ENCODE measurements around the gene TMTC1.

The TMTC1 gene

GRCh38 chr12:29551812-29552211, 231.9 kb downstream of the TMTC1 start:
- no peaks in the 10 kb centered on the region for H3K27me3 Mint-ChIP-seq
- CTCF ChIA-PET, result interaction anchor here (0.6 kb wide), 2 partner anchors 1256 to 1257 kb away, joined by 3 read pairs; no protein-coding TSS in a partner anchor
- no peak overlapping the region for H3K4me3 Mint-ChIP-seq
- H3K36me3 Mint-ChIP-seq, result no peaks in the 10 kb centered on the region
- no peaks in the 10 kb centered on the region for H3K4me1 Mint-ChIP-seq
- H3K27ac Mint-ChIP-seq, result no peak overlapping the region
- no peak for DNase-seq
- H3K9me3 Mint-ChIP-seq, result no peaks in the 10 kb centered on the region

DNA sequence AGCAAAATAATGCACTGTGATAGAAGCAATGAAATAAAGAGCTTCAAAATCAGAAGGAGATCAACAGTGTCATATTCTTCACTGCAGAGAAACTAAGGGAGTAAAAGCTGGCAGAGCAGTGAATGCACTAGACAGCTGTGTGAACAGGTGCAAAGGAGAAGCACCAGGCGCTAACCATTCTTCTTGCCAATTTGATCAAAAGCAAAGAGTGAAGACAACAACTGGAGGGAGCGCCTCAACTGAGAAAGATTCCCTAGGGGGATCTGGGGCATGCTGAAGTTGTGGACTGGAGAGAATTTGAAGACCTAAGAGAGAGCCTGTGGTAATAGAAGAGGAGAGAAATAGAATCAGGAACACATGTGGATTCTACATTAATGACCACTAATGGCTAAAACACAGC, 235.9 kb downstream of the TMTC1 start:
- no peak for DNase-seq
- no peaks in the 10 kb centered on the region for H3K4me1 Mint-ChIP-seq
- H3K9me3 Mint-ChIP-seq, result no peaks in the 10 kb centered on the region
- no peak overlapping the region for H3K4me3 Mint-ChIP-seq
- H3K36me3 Mint-ChIP-seq, result no peaks in the 10 kb centered on the region
- H3K27me3 Mint-ChIP-seq, result no peaks in the 10 kb centered on the region
- CTCF ChIA-PET, result interaction anchor here (1.2 kb wide), 1 partner anchor 1297 kb away, joined by 3 read pairs; no protein-coding TSS in a partner anchor
- H3K27ac Mint-ChIP-seq, result no peak overlapping the region

DNA sequence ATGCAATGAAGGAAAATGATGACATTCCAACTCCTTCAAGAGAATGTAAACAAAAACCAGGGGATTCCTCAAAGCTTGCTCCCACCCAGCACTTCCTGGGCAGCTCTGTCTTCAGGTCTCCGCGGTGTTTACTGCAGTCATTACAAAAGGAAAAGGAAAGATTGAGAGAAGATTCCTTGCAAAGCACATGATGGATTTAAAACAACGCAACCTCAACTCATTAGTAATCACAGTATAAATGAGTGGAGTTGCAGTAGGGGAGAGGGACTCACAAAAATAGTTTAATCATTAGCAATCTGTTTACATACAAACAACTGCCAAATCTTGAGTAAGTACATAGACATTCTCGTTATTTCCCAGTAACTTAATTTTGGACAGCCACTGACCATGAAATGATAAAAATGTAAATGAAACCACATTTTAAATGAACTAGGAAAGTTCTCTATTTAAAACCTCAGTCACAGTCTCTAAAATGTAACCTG, 236.6 kb downstream of the TMTC1 start:
- H3K4me3 Mint-ChIP-seq, result no peak overlapping the region
- H3K36me3 Mint-ChIP-seq, result no peaks in the 10 kb centered on the region
- CTCF ChIA-PET, result interaction anchor here (1.2 kb wide), 1 partner anchor 1298 kb away, joined by 3 read pairs; no protein-coding TSS in a partner anchor
- no peaks in the 10 kb centered on the region for H3K4me1 Mint-ChIP-seq
- H3K9me3 Mint-ChIP-seq, result no peaks in the 10 kb centered on the region
- H3K27me3 Mint-ChIP-seq, result no peaks in the 10 kb centered on the region
- no peak overlapping the region for H3K27ac Mint-ChIP-seq
- no peak for DNase-seq

- DNase-seq, result no peak
- H3K27me3 Mint-ChIP-seq, result no peaks in the 10 kb centered on the region
- H3K27ac Mint-ChIP-seq, result no peak overlapping the region
- H3K4me3 Mint-ChIP-seq, result no peak overlapping the region
- CTCF ChIA-PET, result no interaction called here
- no peaks in the 10 kb centered on the region for H3K36me3 Mint-ChIP-seq
- H3K9me3 Mint-ChIP-seq, result no peaks in the 10 kb centered on the region
- H3K4me1 Mint-ChIP-seq, result no peaks in the 10 kb centered on the region
Measured at GRCh38 chr12:29546000-29546399, 237.7 kb downstream of the TMTC1 start.

GRCh38 chr12:29545102-29545467, 238.7 kb downstream of the TMTC1 start:
- no peaks in the 10 kb centered on the region for H3K9me3 Mint-ChIP-seq
- H3K27ac Mint-ChIP-seq, result no peak overlapping the region
- H3K36me3 Mint-ChIP-seq, result no peaks in the 10 kb centered on the region
- no peak overlapping the region for H3K4me3 Mint-ChIP-seq
- no peaks in the 10 kb centered on the region for H3K4me1 Mint-ChIP-seq
- CTCF ChIA-PET, result no interaction called here
- no peak for DNase-seq
- H3K27me3 Mint-ChIP-seq, result no peaks in the 10 kb centered on the region

- CTCF ChIA-PET, result no interaction called here
Measured at GRCh38 chr12:29544428-29545101, 239.2 kb downstream of the TMTC1 start.

DNA sequence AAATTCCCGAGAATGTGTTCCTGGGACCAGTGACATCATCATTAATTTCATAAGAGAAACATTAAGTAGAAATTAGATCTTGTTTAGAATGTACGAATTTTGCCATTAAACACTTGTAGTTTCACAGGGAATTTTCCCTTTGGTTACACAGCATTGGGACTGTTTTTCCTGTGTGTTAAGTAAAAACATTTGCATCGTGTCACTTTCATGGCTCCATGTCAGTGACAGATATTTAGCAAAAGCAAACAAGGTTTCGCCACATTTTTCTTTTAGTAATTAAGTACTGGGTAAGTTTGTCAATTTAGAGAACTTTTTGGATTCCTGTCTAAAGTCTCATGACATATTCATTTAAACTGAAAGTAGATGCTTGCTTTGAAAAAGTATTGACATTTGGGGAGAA, 240.7 kb downstream of the TMTC1 start:
- Mint-ChIP-seq H3K4me3 (no peak overlapping the region), H3K9me3 (no peaks in the 10 kb centered on the region)

More at GRCh38 chr12:29544428-29545101, 239.2 kb downstream of the TMTC1 start:
- no peak overlapping the region for H3K4me3 Mint-ChIP-seq
- H3K4me1 Mint-ChIP-seq, result no peaks in the 10 kb centered on the region
- no peak for DNase-seq
- no peaks in the 10 kb centered on the region for H3K27me3 Mint-ChIP-seq
- H3K36me3 Mint-ChIP-seq, result no peaks in the 10 kb centered on the region
- no peak overlapping the region for H3K27ac Mint-ChIP-seq
- H3K9me3 Mint-ChIP-seq, result no peaks in the 10 kb centered on the region

GRCh38 chr12:29537298-29537697, 246.4 kb downstream of the TMTC1 start:
- CTCF ChIA-PET, result no interaction called here
- Mint-ChIP-seq H3K9me3 (no peaks in the 10 kb centered on the region), H3K4me1 (no peaks in the 10 kb centered on the region), H3K36me3 (no peaks in the 10 kb centered on the region), H3K4me3 (no peak overlapping the region), H3K27ac (no peak overlapping the region), H3K27me3 (peaks cover 4% of the 10 kb centered on the region)
- no peak for DNase-seq

More for the DNA sequence above, 240.7 kb downstream of the TMTC1 start:
- Mint-ChIP-seq H3K4me1 (no peaks in the 10 kb centered on the region), H3K36me3 (no peaks in the 10 kb centered on the region), H3K27ac (no peak overlapping the region), H3K27me3 (no peaks in the 10 kb centered on the region)
- no peak for DNase-seq
- CTCF ChIA-PET, result interaction anchor here (1.4 kb wide), 1 partner anchor 10 kb away, joined by 3 read pairs; no protein-coding TSS in a partner anchor

DNA sequence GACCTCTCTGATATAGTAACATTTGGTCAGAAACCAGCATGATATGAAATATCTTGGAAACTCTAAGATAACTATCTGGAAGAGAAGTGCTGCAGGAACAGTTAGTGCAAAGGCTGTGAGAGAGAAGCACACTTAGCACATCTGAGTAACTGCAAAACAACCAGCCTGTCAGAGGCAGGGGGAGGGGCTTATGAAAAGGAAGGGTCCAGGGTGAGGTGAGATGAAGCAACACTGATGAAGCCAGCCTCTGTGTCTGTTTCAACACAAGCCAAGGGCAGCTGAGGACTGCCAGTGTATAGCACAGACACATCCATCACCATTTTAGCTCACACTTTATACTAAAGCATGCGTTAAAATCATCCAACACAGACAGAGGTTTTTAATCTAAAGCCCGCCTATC, 248.8 kb downstream of the TMTC1 start:
- Mint-ChIP-seq H3K27me3 (peaks cover 4% of the 10 kb centered on the region), H3K9me3 (no peaks in the 10 kb centered on the region), H3K4me1 (no peaks in the 10 kb centered on the region), H3K36me3 (no peaks in the 10 kb centered on the region), H3K27ac (no peak overlapping the region), H3K4me3 (no peak overlapping the region)
- DNase-seq, result no peak
- CTCF ChIA-PET, result no interaction called here

DNA sequence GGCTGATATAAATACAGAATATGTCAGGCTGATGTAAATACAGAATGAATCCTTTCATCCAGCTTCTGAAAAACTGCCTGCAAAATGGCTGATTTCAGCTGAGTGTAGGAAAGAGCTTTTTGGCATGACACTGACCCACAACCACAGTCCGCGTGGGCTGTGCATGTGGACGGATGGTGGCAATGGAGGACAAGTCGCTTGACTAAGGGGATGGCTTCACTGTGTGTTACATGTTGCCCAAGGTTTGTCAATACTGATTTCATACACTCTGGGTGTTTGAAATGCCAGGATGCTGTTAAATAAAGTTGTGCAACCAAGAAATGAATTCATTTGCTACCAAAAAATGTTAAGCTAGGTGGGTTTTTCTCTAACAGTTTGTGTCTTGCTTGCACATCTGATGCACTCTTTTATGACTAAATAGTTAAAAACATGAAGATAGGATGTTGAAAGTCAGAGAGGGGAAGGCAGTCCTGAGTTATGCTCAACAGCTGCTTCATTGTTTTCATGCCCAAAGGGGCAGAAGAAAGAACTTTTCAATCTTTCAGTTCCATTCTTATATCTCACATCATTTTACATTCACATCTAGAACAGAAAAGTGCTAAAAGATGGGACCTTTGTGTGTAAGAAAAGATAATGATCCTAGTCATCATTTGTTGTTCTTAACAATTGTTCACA, 249.8 kb downstream of the TMTC1 start:
- CTCF ChIA-PET, result no interaction called here
- H3K4me1 Mint-ChIP-seq, result no peaks in the 10 kb centered on the region
- H3K36me3 Mint-ChIP-seq, result no peaks in the 10 kb centered on the region
- H3K9me3 Mint-ChIP-seq, result no peaks in the 10 kb centered on the region
- DNase-seq, result no peak
- H3K27ac Mint-ChIP-seq, result no peak overlapping the region
- H3K4me3 Mint-ChIP-seq, result no peak overlapping the region
- peaks cover 4% of the 10 kb centered on the region for H3K27me3 Mint-ChIP-seq

- H3K4me3 Mint-ChIP-seq, result no peak overlapping the region
- no peaks in the 10 kb centered on the region for H3K36me3 Mint-ChIP-seq
- no peaks in the 10 kb centered on the region for H3K9me3 Mint-ChIP-seq
- H3K27me3 Mint-ChIP-seq, result peaks cover 4% of the 10 kb centered on the region
- CTCF ChIA-PET, result interaction anchor here (0.9 kb wide), 1 partner anchor 12 kb away, joined by 4 read pairs; no protein-coding TSS in a partner anchor
- H3K4me1 Mint-ChIP-seq, result no peaks in the 10 kb centered on the region
- H3K27ac Mint-ChIP-seq, result no peak overlapping the region
- DNase-seq, result no peak
Measured at GRCh38 chr12:29531471-29531870, 252.3 kb downstream of the TMTC1 start.

DNA sequence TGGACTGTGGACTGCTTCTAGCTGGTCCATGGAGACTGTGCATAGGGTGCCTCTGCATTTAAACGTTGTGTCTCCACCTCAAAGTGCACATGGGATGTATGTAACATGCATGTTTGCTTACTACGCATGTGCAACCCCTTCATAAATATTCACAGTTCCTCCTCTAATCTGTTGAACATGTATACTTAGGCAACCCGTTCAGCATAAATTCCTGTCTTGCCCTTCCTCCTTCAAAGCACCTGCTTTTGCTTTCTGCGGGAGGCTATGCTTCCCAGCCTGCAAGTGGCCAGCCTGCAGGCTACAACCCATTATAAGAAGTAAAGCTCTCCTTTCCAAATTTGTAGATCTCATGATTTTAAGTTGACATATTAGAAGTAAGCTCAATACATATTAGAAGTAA, 253.3 kb downstream of the TMTC1 start:
- peaks cover 4% of the 10 kb centered on the region for H3K27me3 Mint-ChIP-seq

GRCh38 chr12:29528161-29528560, 255.6 kb downstream of the TMTC1 start:
- H3K27ac Mint-ChIP-seq, result no peak overlapping the region
- no peaks in the 10 kb centered on the region for H3K9me3 Mint-ChIP-seq
- CTCF ChIA-PET, result interaction anchor here (0.6 kb wide), 1 partner anchor 400 kb away, joined by 3 read pairs; no protein-coding TSS in a partner anchor
- no peaks in the 10 kb centered on the region for H3K4me1 Mint-ChIP-seq
- no peak for DNase-seq
- no peak overlapping the region for H3K4me3 Mint-ChIP-seq
- H3K27me3 Mint-ChIP-seq, result no peaks in the 10 kb centered on the region
- no peaks in the 10 kb centered on the region for H3K36me3 Mint-ChIP-seq

More for the DNA sequence above, 253.3 kb downstream of the TMTC1 start:
- CTCF ChIA-PET, result no interaction called here
- no peaks in the 10 kb centered on the region for H3K36me3 Mint-ChIP-seq
- no peak overlapping the region for H3K4me3 Mint-ChIP-seq
- no peaks in the 10 kb centered on the region for H3K4me1 Mint-ChIP-seq
- no peaks in the 10 kb centered on the region for H3K9me3 Mint-ChIP-seq
- DNase-seq, result no peak
- no peak overlapping the region for H3K27ac Mint-ChIP-seq

DNA sequence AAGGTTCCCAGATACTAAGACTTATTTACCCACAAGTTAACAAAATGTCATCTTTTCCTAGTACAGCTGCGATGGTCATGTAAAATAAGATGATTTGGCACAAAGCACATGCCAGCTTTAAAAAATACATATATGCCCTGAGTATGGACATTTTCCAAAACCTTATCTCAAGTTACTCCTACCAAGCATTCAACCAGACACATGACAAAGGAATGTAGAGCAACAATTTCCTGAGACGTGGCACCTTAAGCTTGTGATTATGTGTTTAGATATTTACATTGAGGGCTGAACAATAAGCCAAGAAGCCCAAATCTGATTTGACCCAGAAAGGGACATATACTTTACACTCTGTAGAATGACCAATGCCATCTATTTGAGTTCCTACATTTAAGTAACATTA, 261.8 kb downstream of the TMTC1 start:
- Mint-ChIP-seq H3K36me3 (no peaks in the 10 kb centered on the region), H3K27ac (no peak overlapping the region), H3K27me3 (no peaks in the 10 kb centered on the region), H3K4me3 (no peak overlapping the region), H3K9me3 (no peaks in the 10 kb centered on the region), H3K4me1 (no peaks in the 10 kb centered on the region)
- CTCF ChIA-PET, result interaction anchor here (1.0 to 1.4 kb wide), 2 partner anchors 31 to 1286 kb away, joined by 3 read pairs; no protein-coding TSS in a partner anchor
- no peak for DNase-seq
